ENCODE data around the gene TMPO.
"Not testable (repeated sequence)": the region's sequence is repeated elsewhere in the genome, so short reads cannot be mapped to it uniquely, and the experiment has no call there.

Gene TMPO

GRCh38 chr12:98515287-98516110, at the start of gene TMPO:
TMPO (plus strand) TSS chr12:98515590; CDS start chr12:98515868, 278 bp downstream.
- DNase-seq (ENCODE audit: low read depth in 2 of 2): peak; percentile 95 to 96

GRCh38 chr12:98465950-98466602, 49.3 kb upstream of the TMPO start:
- DNase-seq (ENCODE audit: low read depth in 2 of 2): no peak

- no peak for DNase-seq (ENCODE audit: low read depth in 2 of 2)
Observed at GRCh38 chr12:98466640-98467400, 48.6 kb upstream of the TMPO start.

GRCh38 chr12:98469109-98469508, 46.3 kb upstream of the TMPO start:
- DNase-seq (ENCODE audit: low read depth in 2 of 2): no peak

- no peak for DNase-seq (ENCODE audit: low read depth in 2 of 2)
Observed at GRCh38 chr12:98470469-98471082, 44.8 kb upstream of the TMPO start.

- DNase-seq (ENCODE audit: low read depth in 2 of 2): no peak
Observed at GRCh38 chr12:98471085-98471484, 44.3 kb upstream of the TMPO start.

GRCh38 chr12:98475565-98475908, 39.9 kb upstream of the TMPO start:
- no peak for DNase-seq (ENCODE audit: low read depth in 2 of 2)

- no peak for DNase-seq (ENCODE audit: low read depth in 2 of 2)
Observed at GRCh38 chr12:98478606-98479005, 36.8 kb upstream of the TMPO start.

GRCh38 chr12:98483621-98484503, 31.5 kb upstream of the TMPO start:
- DNase-seq (ENCODE audit: low read depth in 2 of 2): no peak

- DNase-seq (ENCODE audit: low read depth in 2 of 2): no peak
Observed at GRCh38 chr12:98485792-98486340, 29.5 kb upstream of the TMPO start.

GRCh38 chr12:98488416-98488815, 27.0 kb upstream of the TMPO start:
- not testable (repeated sequence) for DNase-seq (ENCODE audit: low read depth in 2 of 2)

GRCh38 chr12:98489176-98489575, 26.2 kb upstream of the TMPO start:
- DNase-seq (ENCODE audit: low read depth in 2 of 2): no peak

GRCh38 chr12:98490501-98491453, 24.6 kb upstream of the TMPO start:
- peak; percentile 49 to 59 for DNase-seq (ENCODE audit: low read depth in 2 of 2)

- DNase-seq (ENCODE audit: low read depth in 2 of 2): no peak
Observed at GRCh38 chr12:98492580-98493140, 22.7 kb upstream of the TMPO start.

GRCh38 chr12:98501266-98501629, 14.1 kb upstream of the TMPO start:
- not testable (repeated sequence) for DNase-seq (ENCODE audit: low read depth in 2 of 2)

- peak; percentile 74 to 78 for DNase-seq (ENCODE audit: low read depth in 2 of 2)
Observed at GRCh38 chr12:98503342-98503591, 12.1 kb upstream of the TMPO start.

GRCh38 chr12:98503592-98504367, 11.6 kb upstream of the TMPO start:
- DNase-seq (ENCODE audit: low read depth in 2 of 2): peak; percentile 86 to 89

- no peak for DNase-seq (ENCODE audit: low read depth in 2 of 2)
Observed at GRCh38 chr12:98504368-98504617, 11.1 kb upstream of the TMPO start.

- no peak for DNase-seq (ENCODE audit: low read depth in 2 of 2)
Observed at GRCh38 chr12:98509063-98509462, 6.3 kb upstream of the TMPO start.

All from stimulated activated CD8-positive, alpha-beta memory T cell treated with anti-CD3 and anti-CD28 coated beads, Interleukin-15, amount 100 ng/mL, for 48 hours (primary cell).